Upper lobe of right lung (tissue), 1 donor: ENCODE results near the gene CHCHD6. TPM values are rescaled to one million over a fixed set of nuclear protein-coding genes. Genes with fewer than 3 reads are reported as not detected.
A peak's percentile ranks its signal among the peaks of the same experiment; 100 is the strongest.

Source experiments
- ATAC-seq: fragments of 200-7000 bp; cut with Tn5 transposase; one replicate; pipeline ENCODE4 v1.9.1; 2020; ENCODE audit warnings: mild to moderate bottlenecking, moderate library complexity
- DNase-seq: peaks from one replicate; pipeline ENCODE4 v3.0.0-alpha.2; 2020
- H3K27ac ChIP-seq: fragments of 200-600 bp; one replicate; pipeline ENCODE4 v1.8.0; 2022
- H3K27me3 ChIP-seq: fragments of 200-600 bp; one replicate; pipeline ENCODE4 v1.8.0; 2022; ENCODE audit warnings: mild to moderate bottlenecking
- H3K36me3 ChIP-seq: fragments of 200-600 bp; one replicate; pipeline ENCODE4 v1.8.0; 2022
- H3K4me1 ChIP-seq: fragments of 200-600 bp; one replicate; pipeline ENCODE4 v1.8.0; 2022
- H3K4me3 ChIP-seq: fragments of 200-600 bp; one replicate; pipeline ENCODE4 v1.8.0; 2022; ENCODE audit warnings: mild to moderate bottlenecking
- H3K9me3 ChIP-seq: fragments of 200-600 bp; one replicate; pipeline ENCODE4 v1.8.0; 2022
- CTCF ChIP-seq: fragments of 200-600 bp; IDR thresholded peaks from one replicate; pipeline ENCODE4 v1.8.0; 2022; ENCODE audit warnings: antibody characterized with exemption
- intact Hi-C: fragments of 100-400 bp; cut with DNase I; formaldehyde crosslinking; loops from one replicate; pipeline ENCODE4 v1.11.0; 2022
- total RNA-seq: library from RNA; stranded (reverse); fragmentation: NEBNext Ultra II Directional; extraction: Animal tissue kit (Norgen Biotek cat#: 25700); gene quantifications from one replicate; pipeline ENCODE4 v1.2.1, GENCODE V29; 2021
- donor health status: DM: no; HTN: yes; CAD: no; lungs with severe emphysema.

Gene CHCHD6
- total RNA-seq, 1 donor from 2014 or later, result 17.1 TPM

GRCh38 chr3:126680667-126681055 is 23.4 kb upstream of the CHCHD6 start:
- Histone ChIP-seq H3K9me3 (no peaks in the 10 kb centered on the region), H3K36me3 (no peaks in the 10 kb centered on the region), H3K27me3 (peaks cover 6% of the 10 kb centered on the region), H3K4me3 (no peak overlapping the region), H3K4me1 (peaks cover 4% of the 10 kb centered on the region), H3K27ac (no peak overlapping the region)
- DNase-seq (no peak), ATAC-seq (no peak)
- intact Hi-C loops, result loop anchor here (5.0 kb wide), 1 partner anchor 867 kb away; no protein-coding TSS in a partner anchor
- no peak for TF ChIP-seq CTCF

GRCh38 chr3:126682009-126682408 is 22.0 kb upstream of the CHCHD6 start:
- Histone ChIP-seq H3K27ac (no peak overlapping the region), H3K4me1 (peaks cover 4% of the 10 kb centered on the region), H3K9me3 (no peaks in the 10 kb centered on the region), H3K27me3 (peaks cover 6% of the 10 kb centered on the region), H3K36me3 (no peaks in the 10 kb centered on the region), H3K4me3 (no peak overlapping the region)
- DNase-seq (no peak), ATAC-seq (no peak)
- intact Hi-C loops, result loop anchor here (5.0 kb wide), 1 partner anchor 865 kb away; no protein-coding TSS in a partner anchor
- no peak for TF ChIP-seq CTCF

GRCh38 chr3:126683069-126683468 is 21.0 kb upstream of the CHCHD6 start:
- ATAC-seq, result no peak
- Histone ChIP-seq H3K36me3 (no peaks in the 10 kb centered on the region), H3K4me3 (no peak overlapping the region), H3K27me3 (peaks cover 5% of the 10 kb centered on the region), H3K4me1 (peaks cover 4% of the 10 kb centered on the region), H3K9me3 (no peaks in the 10 kb centered on the region), H3K27ac (no peak overlapping the region)
- intact Hi-C loops, result loop anchor here (5.0 kb wide), 1 partner anchor 864 kb away; no protein-coding TSS in a partner anchor
- no peak for TF ChIP-seq CTCF
- DNase-seq, result no peak

GRCh38 chr3:126684218-126684751 is 19.8 kb upstream of the CHCHD6 start:
- H3K4me1 ChIP-seq, result no peaks in the 10 kb centered on the region
- no peak for TF ChIP-seq CTCF
- no peak overlapping the region for H3K27ac ChIP-seq
- intact Hi-C loops, result loop anchor here (5.0 kb wide), 1 partner anchor 863 kb away; no protein-coding TSS in a partner anchor
- no peaks in the 10 kb centered on the region for H3K9me3 ChIP-seq
- H3K27me3 ChIP-seq, result no peaks in the 10 kb centered on the region
- H3K4me3 ChIP-seq, result no peak overlapping the region
- DNase-seq (no peak), ATAC-seq (no peak)
- no peaks in the 10 kb centered on the region for H3K36me3 ChIP-seq

GRCh38 chr3:126685021-126685420 is 19.0 kb upstream of the CHCHD6 start:
- H3K4me3 ChIP-seq, result no peak overlapping the region
- H3K9me3 ChIP-seq, result no peaks in the 10 kb centered on the region
- no peaks in the 10 kb centered on the region for H3K27me3 ChIP-seq
- H3K4me1 ChIP-seq, result no peaks in the 10 kb centered on the region
- no peak overlapping the region for H3K27ac ChIP-seq
- intact Hi-C loops, result no loop called here
- DNase-seq (no peak), ATAC-seq (peak; percentile 31)
- TF ChIP-seq CTCF, result no peak
- no peaks in the 10 kb centered on the region for H3K36me3 ChIP-seq

GRCh38 chr3:126685493-126685892 is 18.5 kb upstream of the CHCHD6 start:
- ATAC-seq, result no peak
- intact Hi-C loops, result no loop called here
- H3K36me3 ChIP-seq, result no peaks in the 10 kb centered on the region
- H3K4me1 ChIP-seq, result no peaks in the 10 kb centered on the region
- no peak overlapping the region for H3K4me3 ChIP-seq
- TF ChIP-seq CTCF, result no peak
- H3K9me3 ChIP-seq, result no peaks in the 10 kb centered on the region
- no peaks in the 10 kb centered on the region for H3K27me3 ChIP-seq
- no peak overlapping the region for H3K27ac ChIP-seq
- DNase-seq, result no peak
